Measurements from ENCODE around the gene C3orf33. TPM values are rescaled to one million over a fixed set of nuclear protein-coding genes. Genes with fewer than 3 reads are reported as not detected.

The C3orf33 gene
- total and polyA plus RNA-seq, 5 experiments from 2014 or later: 3.2 to 5.6 (median 4.3) TPM

- DNase-seq: no peak
- ATAC-seq: no peak
- Mint-ChIP-seq H3K27me3 (peaks cover 13 to 31% (median 21%) of the 10 kb centered on the region in 5 donors), H3K36me3 (peaks cover 0 to 2% (median 0%) of the 10 kb centered on the region in 3 donors), H3K4me3 (no peak overlapping the region), H3K9me3 (no peaks in the 10 kb centered on the region), H3K27ac (peak overlapping the region in 1 of 10 donors; percentile 71), H3K4me1 (no peaks in the 10 kb centered on the region)
- POLR2A ChIA-PET: no interaction called here
These were observed 75.2 kb downstream of the C3orf33 start for GRCh38 chr3:155730843-155731242.

GRCh38 chr3:155727836-155728235 lies 78.2 kb downstream of the C3orf33 start:
- Mint-ChIP-seq H3K4me1 (no peaks in the 10 kb centered on the region), H3K27me3 (peaks cover 9 to 31% (median 13%) of the 10 kb centered on the region in 5 donors), H3K27ac (no peak overlapping the region), H3K36me3 (peaks cover 0 to 2% (median 0%) of the 10 kb centered on the region in 3 donors), H3K9me3 (peaks cover 0 to 3% (median 0%) of the 10 kb centered on the region in 9 donors), H3K4me3 (no peak overlapping the region)
- POLR2A ChIA-PET: no interaction called here
- ATAC-seq: no peak
- no peak for DNase-seq

- no peak for DNase-seq
- no peak for ATAC-seq
- POLR2A ChIA-PET: no interaction called here
These were observed 91.8 kb downstream of the C3orf33 start for GRCh38 chr3:155714295-155714718.

More at GRCh38 chr3:155714295-155714718, 91.8 kb downstream of the C3orf33 start:
- H3K9me3 Mint-ChIP-seq: peaks cover 4 to 31% (median 16%) of the 10 kb centered on the region in 9 donors
- H3K4me1 Mint-ChIP-seq: no peaks in the 10 kb centered on the region
- peaks cover 0 to 11% (median 11%) of the 10 kb centered on the region in 3 donors for H3K36me3 Mint-ChIP-seq
- peak overlapping the region in 1 of 10 donors; percentile 27 for H3K27ac Mint-ChIP-seq
- H3K4me3 Mint-ChIP-seq: no peak overlapping the region
- peaks cover 0 to 3% (median 0%) of the 10 kb centered on the region in 5 donors for H3K27me3 Mint-ChIP-seq

Other genes starting within 250 kb of the C3orf33 start
- not detected for gene PLCH1, start 61.2 kb downstream of the C3orf33 start, total RNA-seq
- gene PLCH1, start 61.2 kb downstream of the C3orf33 start, polyA plus RNA-seq: not detected
- 10 to 100 TPM; 29.0 to 32.2 TPM for gene SLC33A1, start 48.1 kb upstream of the C3orf33 start, total RNA-seq
- 10 to 100 TPM; 11.2 to 15.2 (median 12.5) TPM for gene SLC33A1, start 48.1 kb upstream of the C3orf33 start, polyA plus RNA-seq
- gene GMPS, start 64.4 kb upstream of the C3orf33 start, total RNA-seq: 10 to 100 TPM; 43.1 to 45.0 TPM
- gene GMPS, start 64.4 kb upstream of the C3orf33 start, polyA plus RNA-seq: 10 to 100 TPM; 52.5 to 71.7 (median 60.7) TPM